ENCODE results near the gene REV3L. TPM values are rescaled to one million over a fixed set of nuclear protein-coding genes. Genes with fewer than 3 reads are reported as not detected.

Gene REV3L
- total and polyA plus RNA-seq, 9 of the 15 experiments (the other 6 are each of a cell fraction or from before 2014, with no cell fraction given) = 5.5 to 24.4 (median 14.4) TPM

GRCh38 chr6:111381728-111382127, 101.3 kb downstream of the REV3L start:
- peaks cover 4 to 13% of the 10 kb centered on the region in 2 experiments; a peak in 3 of 5 replicates for H3K4me1 ChIP-seq (replicated peaks in 1 of 2; ENCODE audit: control insufficient read depth in 2 of 2, insufficient read depth in 2 of 2, low read length in 2 of 2)
- peaks cover 35% of the 10 kb centered on the region; the same call in 1 of the 3 replicates for H3K36me3 ChIP-seq (ENCODE audit: control insufficient read depth, insufficient read depth, low read length)
- TF ChIP-seq HNRNPUL1 (IDR thresholded peaks at IDR 0.05; ENCODE audit: low read length) (no peak), ZNF12 (CRISPR knock-in tag; IDR thresholded peaks at IDR 0.05) (no peak), KAT7 (CRISPR knock-in tag; IDR thresholded peaks at IDR 0.05; ENCODE audit: borderline replicate concordance) (no peak), SMAD3 (CRISPR knock-in tag; conservative IDR thresholded peaks at IDR 0.05) (no peak), ID3 (CRISPR knock-in tag; IDR thresholded peaks at IDR 0.05) (no peak), ID3 (tag; IDR thresholded peaks at IDR 0.05) (no peak), SPI1 (IDR thresholded peaks at IDR 0.05; ENCODE audit: borderline replicate concordance, low read depth, low read length) (no peak), KHSRP (IDR thresholded peaks at IDR 0.05) (no peak), GTF2F1 (IDR thresholded peaks at IDR 0.05; ENCODE audit: low read depth, low read length) (no peak), MLLT1 (IDR thresholded peaks at IDR 0.05) (no peak), ZNF445 (CRISPR knock-in tag; IDR thresholded peaks at IDR 0.05; ENCODE audit: low read depth) (no peak), MLX (CRISPR knock-in tag; conservative IDR thresholded peaks at IDR 0.05) (no peak)
- TF ChIP-seq, protein P1, sequence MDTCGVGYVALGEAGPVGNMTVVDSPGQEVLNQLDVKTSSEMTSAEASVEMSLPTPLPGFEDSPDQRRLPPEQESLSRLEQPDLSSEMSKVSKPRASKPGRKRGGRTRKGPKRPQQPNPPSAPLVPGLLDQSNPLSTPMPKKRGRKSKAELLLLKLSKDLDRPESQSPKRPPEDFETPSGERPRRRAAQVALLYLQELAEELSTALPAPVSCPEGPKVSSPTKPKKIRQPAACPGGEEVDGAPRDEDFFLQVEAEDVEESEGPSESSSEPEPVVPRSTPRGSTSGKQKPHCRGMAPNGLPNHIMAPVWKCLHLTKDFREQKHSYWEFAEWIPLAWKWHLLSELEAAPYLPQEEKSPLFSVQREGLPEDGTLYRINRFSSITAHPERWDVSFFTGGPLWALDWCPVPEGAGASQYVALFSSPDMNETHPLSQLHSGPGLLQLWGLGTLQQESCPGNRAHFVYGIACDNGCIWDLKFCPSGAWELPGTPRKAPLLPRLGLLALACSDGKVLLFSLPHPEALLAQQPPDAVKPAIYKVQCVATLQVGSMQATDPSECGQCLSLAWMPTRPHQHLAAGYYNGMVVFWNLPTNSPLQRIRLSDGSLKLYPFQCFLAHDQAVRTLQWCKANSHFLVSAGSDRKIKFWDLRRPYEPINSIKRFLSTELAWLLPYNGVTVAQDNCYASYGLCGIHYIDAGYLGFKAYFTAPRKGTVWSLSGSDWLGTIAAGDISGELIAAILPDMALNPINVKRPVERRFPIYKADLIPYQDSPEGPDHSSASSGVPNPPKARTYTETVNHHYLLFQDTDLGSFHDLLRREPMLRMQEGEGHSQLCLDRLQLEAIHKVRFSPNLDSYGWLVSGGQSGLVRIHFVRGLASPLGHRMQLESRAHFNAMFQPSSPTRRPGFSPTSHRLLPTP (IDR thresholded peaks at IDR 0.05; ENCODE audit: borderline replicate concordance, extremely low read depth, insufficient read length) = no peak
- TF ChIP-seq, protein P2, sequence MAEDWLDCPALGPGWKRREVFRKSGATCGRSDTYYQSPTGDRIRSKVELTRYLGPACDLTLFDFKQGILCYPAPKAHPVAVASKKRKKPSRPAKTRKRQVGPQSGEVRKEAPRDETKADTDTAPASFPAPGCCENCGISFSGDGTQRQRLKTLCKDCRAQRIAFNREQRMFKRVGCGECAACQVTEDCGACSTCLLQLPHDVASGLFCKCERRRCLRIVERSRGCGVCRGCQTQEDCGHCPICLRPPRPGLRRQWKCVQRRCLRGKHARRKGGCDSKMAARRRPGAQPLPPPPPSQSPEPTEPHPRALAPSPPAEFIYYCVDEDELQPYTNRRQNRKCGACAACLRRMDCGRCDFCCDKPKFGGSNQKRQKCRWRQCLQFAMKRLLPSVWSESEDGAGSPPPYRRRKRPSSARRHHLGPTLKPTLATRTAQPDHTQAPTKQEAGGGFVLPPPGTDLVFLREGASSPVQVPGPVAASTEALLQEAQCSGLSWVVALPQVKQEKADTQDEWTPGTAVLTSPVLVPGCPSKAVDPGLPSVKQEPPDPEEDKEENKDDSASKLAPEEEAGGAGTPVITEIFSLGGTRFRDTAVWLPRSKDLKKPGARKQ (CRISPR knock-in tag; IDR thresholded peaks at IDR 0.05) = no peak
- no peak overlapping the region for H3K27ac ChIP-seq (ENCODE audit: extremely low read depth, low read depth, low read length)
- no peak for DNase-seq (ENCODE audit: extremely low read depth in 1 of 4, low spot score in 3 of 4)
- no peak overlapping the region for H3K4me2 ChIP-seq (ENCODE audit: insufficient read depth, low read length)
- no peak for ATAC-seq
- H3K9me3 ChIP-seq (replicated peaks; ENCODE audit: control insufficient read depth, insufficient read depth, low read depth, low read length) = no peaks in the 10 kb centered on the region
- ChIA-PET POLR2A (no interaction called here), CTCF (ENCODE audit: low intra/inter-chr PET ratio) (no interaction called here)
- WGBS (ENCODE audit: insufficient coverage, low coverage, missing lambda C conversion rate) = 100% methylated on average over 1 of the region's 1 CpG
- no peak for FAIRE-seq
- in situ Hi-C loops (cut with MboI) (no loop called here), intact Hi-C loops (cut with micrococcal nuclease) (no loop called here)
- H3K79me2 ChIP-seq (ENCODE audit: control insufficient read depth, insufficient read depth, low read length) = no peaks in the 10 kb centered on the region
- no peaks in the 10 kb centered on the region for H3K27me3 ChIP-seq (ENCODE audit: control insufficient read depth in 2 of 2, insufficient read depth in 2 of 2, low read length in 2 of 2)
- no peak overlapping the region for H2AFZ ChIP-seq (ENCODE audit: low read depth, low read length)
- H3K9me1 ChIP-seq (ENCODE audit: control insufficient read depth, insufficient read depth, low read length) = no peaks in the 10 kb centered on the region
- H3K9ac ChIP-seq (ENCODE audit: insufficient read depth in 1 of 2, low read depth in 2 of 2, low read length in 2 of 2) = no peak overlapping the region
- BruUV-seq (replicated peaks) = no TSS peak
- no peak overlapping the region for H3K4me3 ChIP-seq
- H4K20me1 ChIP-seq (replicated peaks; ENCODE audit: control insufficient read depth, insufficient read depth, low read length) = no peaks in the 10 kb centered on the region
